OCI-LY3 (cell line): Measurements from ENCODE around the gene SELPLG.
"Not testable (repeated sequence)": the region's sequence is repeated elsewhere in the genome, so short reads cannot be mapped to it uniquely, and the experiment has no call there.

Experiments
- H2AFZ ChIP-seq: fragments of 200-600, 300-600 bp; shearing (Covaris generic); 2 replicates; pipeline ENCODE4 v1.6.0; 2014; ENCODE audit warnings: antibody characterized with exemption, low read depth, low read length
- H3K27ac ChIP-seq: fragments of 200-600, 300-600 bp; sonication (generic); 2 replicates; pipeline ENCODE4 v1.5.1; 2014; ENCODE audit warnings: mild to moderate bottlenecking, low read length, moderate library complexity, mixed read lengths
- H3K27me3 ChIP-seq: fragments of 200-600, 300-600 bp; sonication (generic); 2 replicates; pipeline ENCODE4 v1.6.1; 2014; ENCODE audit warnings: low read depth, low read length, mixed read lengths
- H3K36me3 ChIP-seq: fragments of 200-600, 300-600 bp; sonication (generic); replicated peaks from 2 replicates; pipeline ENCODE3; 2014; ENCODE audit warnings: low read depth, low read length, mixed read lengths
- H3K4me1 ChIP-seq: fragments of 300-600, 200-600 bp; sonication (generic); 2 replicates; pipeline ENCODE4 v1.6.1; 2014; ENCODE audit warnings: low read length, mixed read lengths
- H3K4me2 ChIP-seq: fragments of 200-600, 300-600 bp; sonication (generic); 2 replicates; pipeline ENCODE4 v1.6.1; 2014; ENCODE audit warnings: low read length, mixed read lengths
- H3K4me3 ChIP-seq: fragments of 300-600, 200-600 bp; sonication (generic); 2 replicates; pipeline ENCODE4 v1.5.1; 2014; ENCODE audit warnings: antibody characterized with exemption, mild to moderate bottlenecking, low read length, moderate library complexity
- H3K79me2 ChIP-seq: fragments of 300-600, 200-600 bp; shearing (Covaris generic); 2 replicates; pipeline ENCODE4 v1.6.1; 2014; ENCODE audit warnings: mild to moderate bottlenecking, low read length, mixed read lengths
- H3K9ac ChIP-seq: fragments of 300-600, 200-600 bp; shearing (Covaris generic); 2 replicates; pipeline ENCODE4 v1.6.0; 2014; ENCODE audit warnings: mild to moderate bottlenecking, low read length, moderate library complexity
- H3K9me3 ChIP-seq: fragments of 200-600, 300-600 bp; shearing (Covaris generic); 2 replicates; pipeline ENCODE4 v1.6.1; 2014; ENCODE audit warnings: low read length, mixed read lengths; ENCODE audit not compliant: insufficient read depth
- H4K20me1 ChIP-seq: fragments of 200-600, 300-600 bp; sonication (generic); 2 replicates; pipeline ENCODE4 v1.6.1; 2016; ENCODE audit warnings: low read length, mixed read lengths; ENCODE audit not compliant: insufficient read depth
- EZH2phosphoT487 ChIP-seq: fragments of 200-600 bp; shearing (Covaris generic); IDR thresholded peaks from 2 replicates; pipeline ENCODE4 v1.6.1; 2018; ENCODE audit warnings: antibody characterized with exemption, mixed run types, low read depth
- TF ChIP-seq, protein P1 (sequence below): fragments of 200-600, 300-600 bp; sonication (generic); IDR thresholded peaks from 2 replicates; pipeline ENCODE4 v1.5.1; 2014; ENCODE audit warnings: antibody characterized with exemption, low read length, low read depth

The SELPLG gene

DNA sequence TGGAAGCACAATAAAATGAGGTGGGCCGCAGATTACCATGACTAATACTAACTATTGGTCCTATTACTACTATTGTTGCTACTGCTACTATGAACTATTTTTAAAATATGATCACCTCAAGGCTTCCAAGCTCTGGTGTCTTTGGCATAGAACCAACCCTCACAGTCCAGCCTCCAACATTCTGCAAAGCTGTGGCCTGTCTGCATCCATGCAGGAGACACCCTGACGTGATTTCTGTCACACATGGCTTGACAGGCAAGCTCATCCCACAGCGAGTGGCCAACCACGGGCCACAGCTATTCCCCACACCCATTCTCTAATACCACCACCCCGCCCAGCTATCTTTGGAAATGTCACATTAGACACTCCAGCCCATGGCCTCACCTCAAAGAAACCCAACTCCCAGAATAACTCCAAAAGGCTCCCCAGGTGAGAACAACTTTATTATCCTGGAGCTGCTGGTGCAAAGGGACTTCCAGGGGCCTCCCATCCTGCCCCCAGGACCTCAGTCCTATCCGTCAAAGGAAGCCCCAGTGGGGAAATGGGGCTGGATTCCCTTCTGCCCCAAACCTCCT lies 56.9 kb downstream of the SELPLG start:
- Histone ChIP-seq H3K27ac (no peak overlapping the region), H3K27me3 (no peaks in the 10 kb centered on the region), H4K20me1 (no peaks in the 10 kb centered on the region), H3K4me2 (no peak overlapping the region), H3K4me1 (peaks cover 39% of the 10 kb centered on the region), H3K4me3 (no peak overlapping the region), H3K36me3 (no peaks in the 10 kb centered on the region), H3K9ac (no peak overlapping the region), H3K9me3 (no peaks in the 10 kb centered on the region), H2AFZ (no peak overlapping the region), H3K79me2 (no peaks in the 10 kb centered on the region)
- no peak for TF ChIP-seq EZH2phosphoT487
- TF ChIP-seq, protein P1, sequence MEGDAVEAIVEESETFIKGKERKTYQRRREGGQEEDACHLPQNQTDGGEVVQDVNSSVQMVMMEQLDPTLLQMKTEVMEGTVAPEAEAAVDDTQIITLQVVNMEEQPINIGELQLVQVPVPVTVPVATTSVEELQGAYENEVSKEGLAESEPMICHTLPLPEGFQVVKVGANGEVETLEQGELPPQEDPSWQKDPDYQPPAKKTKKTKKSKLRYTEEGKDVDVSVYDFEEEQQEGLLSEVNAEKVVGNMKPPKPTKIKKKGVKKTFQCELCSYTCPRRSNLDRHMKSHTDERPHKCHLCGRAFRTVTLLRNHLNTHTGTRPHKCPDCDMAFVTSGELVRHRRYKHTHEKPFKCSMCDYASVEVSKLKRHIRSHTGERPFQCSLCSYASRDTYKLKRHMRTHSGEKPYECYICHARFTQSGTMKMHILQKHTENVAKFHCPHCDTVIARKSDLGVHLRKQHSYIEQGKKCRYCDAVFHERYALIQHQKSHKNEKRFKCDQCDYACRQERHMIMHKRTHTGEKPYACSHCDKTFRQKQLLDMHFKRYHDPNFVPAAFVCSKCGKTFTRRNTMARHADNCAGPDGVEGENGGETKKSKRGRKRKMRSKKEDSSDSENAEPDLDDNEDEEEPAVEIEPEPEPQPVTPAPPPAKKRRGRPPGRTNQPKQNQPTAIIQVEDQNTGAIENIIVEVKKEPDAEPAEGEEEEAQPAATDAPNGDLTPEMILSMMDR, result no peak

DNA sequence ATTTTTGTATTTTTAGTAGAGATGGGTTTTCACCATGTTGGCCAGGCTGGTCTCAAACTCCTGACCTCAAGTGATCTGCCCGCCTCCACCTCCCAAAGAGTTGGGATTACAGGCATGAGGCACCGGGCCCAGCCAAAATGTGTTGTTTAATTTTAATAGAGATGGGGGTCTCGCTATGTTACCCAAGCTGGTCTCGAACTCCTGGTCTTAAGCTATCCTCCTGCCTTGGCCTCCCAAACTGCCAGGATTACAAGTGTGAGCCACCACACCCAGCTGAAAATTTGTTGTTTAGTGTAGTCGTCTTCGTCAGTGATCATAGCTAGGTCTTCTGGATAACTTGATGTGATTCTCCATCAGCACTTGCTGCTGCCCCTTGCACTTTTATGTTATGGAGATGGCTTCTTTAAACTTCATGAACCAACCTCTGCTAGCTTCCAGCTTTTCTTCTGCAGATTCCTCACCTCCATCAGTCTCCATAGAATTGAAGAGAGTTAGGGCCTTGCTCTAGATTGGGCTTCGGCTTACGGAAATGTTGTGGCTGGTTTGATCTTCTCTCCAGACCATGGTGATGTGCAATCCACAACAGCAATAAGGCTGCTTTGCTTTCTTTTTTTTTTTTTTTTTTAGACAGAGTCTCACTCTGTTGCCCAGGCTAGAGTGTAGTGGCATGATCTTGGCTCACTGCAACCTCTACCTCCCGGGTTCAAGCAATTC lies 58.3 kb downstream of the SELPLG start:
- no peak overlapping the region for H3K4me2 ChIP-seq
- H3K9me3 ChIP-seq, result no peaks in the 10 kb centered on the region
- no peak overlapping the region for H3K9ac ChIP-seq
- no peak overlapping the region for H3K27ac ChIP-seq
- no peaks in the 10 kb centered on the region for H3K79me2 ChIP-seq
- H3K4me1 ChIP-seq, result peaks cover 53% of the 10 kb centered on the region
- no peak for TF ChIP-seq EZH2phosphoT487
- TF ChIP-seq, protein P1, result no peak
- H3K27me3 ChIP-seq, result no peaks in the 10 kb centered on the region
- no peak overlapping the region for H3K4me3 ChIP-seq
- no peaks in the 10 kb centered on the region for H4K20me1 ChIP-seq
- H3K36me3 ChIP-seq, result peaks cover 4% of the 10 kb centered on the region
- no peak overlapping the region for H2AFZ ChIP-seq

DNA sequence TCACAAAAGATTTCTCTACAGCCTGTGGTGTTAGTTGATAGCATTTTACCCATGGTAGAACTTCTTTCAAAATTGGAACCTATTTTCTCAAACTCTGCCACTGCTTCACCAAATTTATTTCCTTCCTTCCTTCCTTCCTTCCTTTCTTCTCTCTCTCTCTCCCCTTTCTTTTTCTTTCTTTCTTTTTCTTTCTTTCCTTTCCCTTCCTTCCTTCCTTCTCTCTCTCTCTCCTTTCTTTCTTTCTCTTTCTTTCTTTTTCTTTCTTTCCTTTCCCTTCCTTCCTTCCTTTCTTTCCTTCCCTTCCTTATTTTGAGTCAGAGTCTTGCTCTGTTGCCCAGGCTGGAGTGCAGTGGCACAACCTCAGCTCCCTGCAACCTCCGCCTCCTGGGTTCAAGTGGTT lies 59.4 kb downstream of the SELPLG start:
- not testable (repeated sequence) for H3K27ac ChIP-seq, H3K79me2 ChIP-seq, H3K4me3 ChIP-seq, H3K27me3 ChIP-seq, H3K36me3 ChIP-seq, H3K9ac ChIP-seq, H3K9me3 ChIP-seq, H2AFZ ChIP-seq, H4K20me1 ChIP-seq, H3K4me2 ChIP-seq
- H3K4me1 ChIP-seq, result peaks cover 60% of the 10 kb centered on the region

DNA sequence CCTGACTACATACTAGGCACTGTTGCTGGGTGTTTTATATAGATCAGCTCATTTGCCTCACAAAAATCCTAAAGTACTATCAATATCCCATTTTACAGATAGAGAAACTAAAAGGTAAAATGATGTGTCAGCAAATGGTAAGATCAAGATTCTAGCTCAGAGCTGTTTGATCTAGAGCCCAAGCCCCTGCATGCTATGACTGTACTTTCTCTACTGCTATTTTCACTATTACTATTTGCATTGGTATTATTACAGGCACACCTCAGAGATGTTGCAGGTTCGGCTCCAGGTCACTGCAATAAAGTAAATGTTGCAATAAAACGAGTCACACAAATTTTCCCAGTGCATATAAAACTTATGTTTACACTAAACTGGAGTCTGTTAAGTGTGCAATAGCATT lies 60.4 kb downstream of the SELPLG start:
- Histone ChIP-seq H4K20me1 (no peaks in the 10 kb centered on the region), H3K9me3 (no peaks in the 10 kb centered on the region), H3K27ac (peak overlapping the region; percentile 50), H3K4me2 (peak overlapping the region; percentile 78), H3K27me3 (no peaks in the 10 kb centered on the region), H3K4me1 (peaks cover 67% of the 10 kb centered on the region), H3K4me3 (peak overlapping the region; percentile 52), H2AFZ (no peak overlapping the region), H3K9ac (no peak overlapping the region), H3K79me2 (no peaks in the 10 kb centered on the region), H3K36me3 (peaks cover 9% of the 10 kb centered on the region)
- TF ChIP-seq, protein P1, result no peak
- no peak for TF ChIP-seq EZH2phosphoT487
